Panc1 (cell line): Measurements from ENCODE around the gene MICAL2.

Experiments
- CTCF ChIP-seq: fragments of 450-650 bp; IDR thresholded peaks from 2 replicates; pipeline ENCODE4 v1.5.1; 2017; ENCODE audit warnings: mild to moderate bottlenecking
- POLR2AphosphoS5 ChIP-seq: IDR thresholded peaks from 2 replicates; pipeline ENCODE4 v1.6.1; 2012; ENCODE audit warnings: mild to moderate bottlenecking, low read depth, low read length, moderate library complexity
- TCF7L2 ChIP-seq: IDR thresholded peaks from 2 replicates; pipeline ENCODE4 v1.6.1; 2011; ENCODE audit warnings: mild to moderate bottlenecking, low read depth, low read length, inconsistent platforms

GRCh38 chr11:12088531-12088930 lies 21.9 kb upstream of the MICAL2 start:
- TF ChIP-seq CTCF (no peak), TCF7L2 (no peak), POLR2AphosphoS5 (no peak)
